Fibroblast of lung (primary cell): ENCODE results near the gene AAR2. TPM values are rescaled to one million over a fixed set of nuclear protein-coding genes. Genes with fewer than 3 reads are reported as not detected.
A peak's percentile ranks its signal among the peaks of the same experiment; 100 is the strongest.

Experiments used
- DNase-seq, 2 donors: peaks; one replicate each; pipeline versions ENCODE4 v3.0.0 to v3.0.0-alpha.2; 2010; ENCODE audit warnings: low read depth in 2 of 2
- H2AFZ ChIP-seq: 2 replicates; pipeline ENCODE4 v1.5.1; 2012; ENCODE audit warnings: low read length, control low read depth, inconsistent platforms
- H3K27ac ChIP-seq: 2 replicates; pipeline ENCODE4 v1.5.1; 2011; ENCODE audit warnings: low read length, control low read depth; ENCODE audit not compliant: insufficient read depth
- H3K27me3 ChIP-seq: 2 replicates; pipeline ENCODE4 v1.5.1; 2011; ENCODE audit warnings: mild to moderate bottlenecking, low read length; ENCODE audit not compliant: control insufficient read depth, insufficient read depth
- H3K36me3 ChIP-seq: 2 replicates; pipeline ENCODE4 v1.5.1; 2011; ENCODE audit warnings: low read length; ENCODE audit not compliant: control insufficient read depth, insufficient read depth
- H3K4me1 ChIP-seq: 2 replicates; pipeline ENCODE4 v1.5.1; 2011; ENCODE audit warnings: low read length; ENCODE audit not compliant: control insufficient read depth, insufficient read depth; ENCODE audit errors: extremely low read depth
- H3K4me2 ChIP-seq: 2 replicates; pipeline ENCODE4 v1.5.1; 2011; ENCODE audit warnings: low read length, control low read depth; ENCODE audit not compliant: insufficient read depth; ENCODE audit errors: extremely low read depth
- H3K4me3 ChIP-seq, 4 experiments: fragments of 200-600 bp in 1 of 4; sonication (generic) in 1 of 4; replicated peaks in 1 of 4; 2 replicates each; pipeline ENCODE4 v1.5.1; 2011 to 2016; ENCODE audit warnings: low read length in 4 of 4, low read depth in 3 of 4, mild to moderate bottlenecking in 3 of 4, control low read depth in 2 of 4, inconsistent platforms in 1 of 4, mixed read lengths in 1 of 4; ENCODE audit not compliant: insufficient read depth in 1 of 4; ENCODE audit errors: control extremely low read depth in 1 of 4
- H3K79me2 ChIP-seq: 2 replicates; pipeline ENCODE4 v1.5.1; 2012; ENCODE audit warnings: mild to moderate bottlenecking, low read length, inconsistent platforms; ENCODE audit not compliant: control insufficient read depth, insufficient read depth
- H3K9ac ChIP-seq: 2 replicates; pipeline ENCODE4 v1.5.1; 2011; ENCODE audit warnings: mild to moderate bottlenecking, low read length, control low read depth; ENCODE audit not compliant: insufficient read depth
- H3K9me3 ChIP-seq: 2 replicates; pipeline ENCODE4 v1.5.1; 2012; ENCODE audit warnings: low read depth, low read length; ENCODE audit not compliant: control insufficient read depth, insufficient read depth
- H4K20me1 ChIP-seq: 2 replicates; pipeline ENCODE4 v1.5.1; 2011; ENCODE audit warnings: low read length; ENCODE audit not compliant: control insufficient read depth, insufficient read depth; ENCODE audit errors: extremely low read depth
- EZH2 ChIP-seq: IDR thresholded peaks from 2 replicates; pipeline ENCODE4 v1.5.1; 2012; ENCODE audit warnings: low read length, control low read depth, mild to moderate bottlenecking; ENCODE audit errors: missing control alignments
- polyA plus RNA-seq, 2 donors: library from polyadenylated mRNA; depleted of rRNA in 1 of 2; stranded (reverse) in 1 of 2; unstranded in 1 of 2; fragments of >200 nt; gene quantifications; 2 replicates each; pipeline ENCODE4 v1.2.1, GENCODE V29; 2011 to 2012; ENCODE audit warnings: missing spikeins in 1 of 2
- total RNA-seq: library from RNA; depleted of rRNA; stranded (reverse); fragments of >200 nt; gene quantifications from 2 replicates; pipeline ENCODE4 v1.2.1, GENCODE V29; 2014
- TF ChIP-seq, protein P1 (sequence below), 2 donors: IDR thresholded peaks in 1 of 2; conservative IDR thresholded peaks in 1 of 2; 1 replicate in 1 of 2; 2 replicates in 1 of 2; pipeline ENCODE4 v1.5.1; 2011 to 2012; ENCODE audit warnings: low read length in 2 of 2, control low read depth in 1 of 2, inconsistent platforms in 1 of 2, low read depth in 1 of 2, mild to moderate bottlenecking in 1 of 2

The AAR2 gene
- total and polyA plus RNA-seq, 2 donors (not counting 1 experiment from before 2014, with no cell fraction given): 24.6 to 25.3 TPM

GRCh38 chr20:36213362-36213761, 22.9 kb upstream of the AAR2 start:
- no peak for DNase-seq
- Histone ChIP-seq H3K4me1 (no peaks in the 10 kb centered on the region), H3K36me3 (no peaks in the 10 kb centered on the region), H3K79me2 (no peaks in the 10 kb centered on the region), H2AFZ (no peak overlapping the region), H3K27ac (no peak overlapping the region), H3K4me3 (no peak overlapping the region), H3K9me3 (no peaks in the 10 kb centered on the region), H4K20me1 (no peaks in the 10 kb centered on the region), H3K4me2 (no peak overlapping the region), H3K9ac (no peak overlapping the region), H3K27me3 (no peaks in the 10 kb centered on the region)
- no peak for TF ChIP-seq EZH2
- TF ChIP-seq, protein P1, sequence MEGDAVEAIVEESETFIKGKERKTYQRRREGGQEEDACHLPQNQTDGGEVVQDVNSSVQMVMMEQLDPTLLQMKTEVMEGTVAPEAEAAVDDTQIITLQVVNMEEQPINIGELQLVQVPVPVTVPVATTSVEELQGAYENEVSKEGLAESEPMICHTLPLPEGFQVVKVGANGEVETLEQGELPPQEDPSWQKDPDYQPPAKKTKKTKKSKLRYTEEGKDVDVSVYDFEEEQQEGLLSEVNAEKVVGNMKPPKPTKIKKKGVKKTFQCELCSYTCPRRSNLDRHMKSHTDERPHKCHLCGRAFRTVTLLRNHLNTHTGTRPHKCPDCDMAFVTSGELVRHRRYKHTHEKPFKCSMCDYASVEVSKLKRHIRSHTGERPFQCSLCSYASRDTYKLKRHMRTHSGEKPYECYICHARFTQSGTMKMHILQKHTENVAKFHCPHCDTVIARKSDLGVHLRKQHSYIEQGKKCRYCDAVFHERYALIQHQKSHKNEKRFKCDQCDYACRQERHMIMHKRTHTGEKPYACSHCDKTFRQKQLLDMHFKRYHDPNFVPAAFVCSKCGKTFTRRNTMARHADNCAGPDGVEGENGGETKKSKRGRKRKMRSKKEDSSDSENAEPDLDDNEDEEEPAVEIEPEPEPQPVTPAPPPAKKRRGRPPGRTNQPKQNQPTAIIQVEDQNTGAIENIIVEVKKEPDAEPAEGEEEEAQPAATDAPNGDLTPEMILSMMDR (conservative IDR thresholded peaks at IDR 0.05 in 1 of 2, IDR thresholded peaks at IDR 0.05 in 1 of 2; ENCODE audit: low read depth in 1 of 2, low read length in 2 of 2): no peak

GRCh38 chr20:36214684-36215256, 21.5 kb upstream of the AAR2 start:
- Histone ChIP-seq H2AFZ (no peak overlapping the region), H3K36me3 (no peaks in the 10 kb centered on the region), H3K9me3 (no peaks in the 10 kb centered on the region), H3K9ac (no peak overlapping the region), H4K20me1 (no peaks in the 10 kb centered on the region), H3K4me2 (no peak overlapping the region), H3K79me2 (no peaks in the 10 kb centered on the region), H3K27me3 (no peaks in the 10 kb centered on the region), H3K27ac (no peak overlapping the region), H3K4me3 (no peak overlapping the region), H3K4me1 (no peaks in the 10 kb centered on the region)
- TF ChIP-seq, protein P1 (conservative IDR thresholded peaks at IDR 0.05 in 1 of 2, IDR thresholded peaks at IDR 0.05 in 1 of 2; ENCODE audit: low read depth in 1 of 2, low read length in 2 of 2): peak; percentile 56 to 72
- TF ChIP-seq EZH2: no peak
- DNase-seq: peak; percentile 16 to 57

DNA sequence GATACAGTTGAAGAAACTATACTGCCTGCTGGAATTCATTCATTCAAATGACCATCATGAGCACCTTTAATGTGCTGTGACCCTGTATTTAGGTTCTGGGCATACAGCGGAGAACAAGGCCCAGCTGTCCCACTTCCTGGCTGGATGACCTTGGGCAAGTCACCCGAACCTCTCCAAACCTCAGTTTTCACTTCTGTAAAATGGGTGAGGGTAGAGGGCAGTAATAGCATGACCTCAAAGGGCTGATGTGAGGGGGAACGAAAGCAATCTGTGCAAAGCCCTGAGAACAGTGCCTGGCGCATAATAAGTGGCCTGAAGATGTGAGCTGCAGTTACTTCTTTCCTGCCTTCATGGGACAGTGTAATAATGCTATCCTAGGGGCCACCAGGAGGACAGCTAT, 20.5 kb upstream of the AAR2 start:
- DNase-seq: no peak
- no peaks in the 10 kb centered on the region for H3K9me3 ChIP-seq
- H3K4me3 ChIP-seq: no peak overlapping the region
- no peaks in the 10 kb centered on the region for H3K27me3 ChIP-seq
- H3K79me2 ChIP-seq: no peaks in the 10 kb centered on the region
- H4K20me1 ChIP-seq: no peaks in the 10 kb centered on the region
- no peak overlapping the region for H3K4me2 ChIP-seq
- no peaks in the 10 kb centered on the region for H3K4me1 ChIP-seq
- H3K36me3 ChIP-seq: no peaks in the 10 kb centered on the region
- H3K9ac ChIP-seq: no peak overlapping the region
- H2AFZ ChIP-seq: no peak overlapping the region
- TF ChIP-seq, protein P1 (conservative IDR thresholded peaks at IDR 0.05 in 1 of 2, IDR thresholded peaks at IDR 0.05 in 1 of 2; ENCODE audit: low read depth in 1 of 2, low read length in 2 of 2): no peak
- TF ChIP-seq EZH2: no peak
- H3K27ac ChIP-seq: no peak overlapping the region
